NT2/D1 (cell line): Measurements from ENCODE around the gene DDX27.

Experiments used
- YY1 ChIP-seq: IDR thresholded peaks from 2 replicates; pipeline ENCODE4 v1.6.1; 2011; ENCODE audit not compliant: insufficient read length, insufficient read depth
- ZNF274 ChIP-seq: IDR thresholded peaks from 2 replicates; pipeline ENCODE4 v1.6.1; 2011; ENCODE audit warnings: mild to moderate bottlenecking, low read depth, low read length

GRCh38 chr20:49234831-49235230, 15.6 kb downstream of the DDX27 start:
- TF ChIP-seq YY1 = no peak
- no peak for TF ChIP-seq ZNF274
